Naive thymus-derived CD4-positive, alpha-beta T cell (primary cell): Measurements from ENCODE around the gene RMC1. TPM values are rescaled to one million over a fixed set of nuclear protein-coding genes. Genes with fewer than 3 reads are reported as not detected.

Source experiments
- ATAC-seq: fragments of 150-1000 bp; cut with Tn5 transposase; 2 replicates; pipeline ENCODE4 v1.10.0; 2021; ENCODE audit warnings: mild to moderate bottlenecking, moderate library complexity
- CTCF ChIA-PET: fragments of 350-600 bp; sonication (Branson Sonifier 250); formaldehyde crosslinking; loops from one replicate; lab custom pipeline; 2021; ENCODE audit warnings: antibody characterized with exemption; lab: Charles Lee
- POLR2A ChIA-PET: fragments of 350-600 bp; sonication (Branson Sonifier 250); formaldehyde crosslinking; loops from one replicate; lab custom pipeline; 2021; ENCODE audit warnings: antibody characterized with exemption, inconsistent platforms; lab: Charles Lee
- DNase-seq, 9 donors: peaks; one replicate each; pipeline versions ENCODE4 v3.0.0 to v3.0.0-alpha.2; 2020 to 2022; ENCODE audit warnings: mixed read lengths in 1 of 9
- H3K27ac ChIP-seq: one replicate; pipeline ENCODE4 v1.7.0; 2013; ENCODE audit warnings: mild to moderate bottlenecking, low read depth, low read length, moderate library complexity
- H3K27me3 ChIP-seq, 2 donors: one replicate each; pipeline ENCODE4 v1.7.0; 2013; ENCODE audit warnings: low read length in 2 of 2, mild to moderate bottlenecking in 2 of 2, moderate library complexity in 2 of 2; ENCODE audit not compliant: control insufficient read depth in 2 of 2, insufficient read depth in 2 of 2
- H3K36me3 ChIP-seq, 3 experiments: 1 replicate in 2 of 3; 2 replicates in 1 of 3; pipeline ENCODE4 v1.7.0; 2013; ENCODE audit warnings: low read length in 3 of 3, mild to moderate bottlenecking in 3 of 3, moderate library complexity in 1 of 3; ENCODE audit not compliant: insufficient read depth in 3 of 3, control insufficient read depth in 2 of 3
- H3K4me1 ChIP-seq, 2 donors: one replicate each; pipeline ENCODE4 v1.7.0; 2013; ENCODE audit warnings: low read length in 2 of 2, mild to moderate bottlenecking in 2 of 2, moderate library complexity in 1 of 2; ENCODE audit not compliant: control insufficient read depth in 2 of 2, insufficient read depth in 2 of 2
- H3K4me3 ChIP-seq: 2 replicates; pipeline ENCODE4 v1.7.0; 2013; ENCODE audit warnings: mild to moderate bottlenecking, low read length
- H3K9me3 ChIP-seq, 3 experiments: 1 replicate in 2 of 3; 2 replicates in 1 of 3; pipeline ENCODE4 v1.7.0; 2013; ENCODE audit warnings: low read length in 3 of 3; ENCODE audit not compliant: control insufficient read depth in 2 of 3
- H3K27ac Mint-ChIP-seq, 9 donors: one replicate each; pipeline ENCODE4 v1.8.0; 2020 to 2022; ENCODE audit warnings: mixed read lengths in 9 of 9, mild to moderate bottlenecking in 8 of 9, moderate library complexity in 5 of 9, inconsistent platforms in 2 of 9
- H3K27me3 Mint-ChIP-seq, 5 donors: one replicate each; pipeline ENCODE4 v1.8.0; 2021 to 2022; ENCODE audit warnings: mixed read lengths in 5 of 5, mild to moderate bottlenecking in 1 of 5
- H3K36me3 Mint-ChIP-seq, 5 donors: one replicate each; pipeline ENCODE4 v1.8.0; 2020 to 2022; ENCODE audit warnings: mixed read lengths in 5 of 5, mild to moderate bottlenecking in 3 of 5, inconsistent platforms in 1 of 5
- H3K4me1 Mint-ChIP-seq, 7 donors: one replicate each; pipeline ENCODE4 v1.8.0; 2020 to 2022; ENCODE audit warnings: mixed read lengths in 7 of 7, mild to moderate bottlenecking in 3 of 7, inconsistent platforms in 1 of 7
- H3K4me3 Mint-ChIP-seq, 10 donors: one replicate each; pipeline ENCODE4 v1.8.0; 2020 to 2022; ENCODE audit warnings: mild to moderate bottlenecking in 10 of 10, mixed read lengths in 10 of 10, moderate library complexity in 6 of 10, inconsistent platforms in 2 of 10
- H3K9me3 Mint-ChIP-seq, 11 donors: one replicate each; pipeline ENCODE4 v1.8.0; 2020 to 2022; ENCODE audit warnings: mixed read lengths in 11 of 11, mild to moderate bottlenecking in 4 of 11, inconsistent platforms in 1 of 11, moderate library complexity in 1 of 11
- intact Hi-C, 2 donors: fragments of 100-400 bp; cut with micrococcal nuclease; formaldehyde crosslinking; loops; one replicate each; pipeline ENCODE4 v1.15.1; 2023
- polyA plus RNA-seq, 2 donors: library from polyadenylated mRNA; unstranded; fragments of 300-500 nt; fragmentation: Illumina TruSeq; gene quantifications; one replicate each; pipeline ENCODE4 v1.2.3, GENCODE V29; 2021
- total RNA-seq, 6 experiments: library from RNA in 5 of 6; stranded (reverse) in 5 of 6; gene quantifications; 1 replicate in 5 of 6; 2 replicates in 1 of 6; pipeline ENCODE4 v1.2.3 and lab custom pipeline; 2021 to 2026

Gene RMC1
- total and polyA plus RNA-seq, 7 experiments from 2014 or later: 23.1 to 59.7 (median 48.4) TPM

DNA sequence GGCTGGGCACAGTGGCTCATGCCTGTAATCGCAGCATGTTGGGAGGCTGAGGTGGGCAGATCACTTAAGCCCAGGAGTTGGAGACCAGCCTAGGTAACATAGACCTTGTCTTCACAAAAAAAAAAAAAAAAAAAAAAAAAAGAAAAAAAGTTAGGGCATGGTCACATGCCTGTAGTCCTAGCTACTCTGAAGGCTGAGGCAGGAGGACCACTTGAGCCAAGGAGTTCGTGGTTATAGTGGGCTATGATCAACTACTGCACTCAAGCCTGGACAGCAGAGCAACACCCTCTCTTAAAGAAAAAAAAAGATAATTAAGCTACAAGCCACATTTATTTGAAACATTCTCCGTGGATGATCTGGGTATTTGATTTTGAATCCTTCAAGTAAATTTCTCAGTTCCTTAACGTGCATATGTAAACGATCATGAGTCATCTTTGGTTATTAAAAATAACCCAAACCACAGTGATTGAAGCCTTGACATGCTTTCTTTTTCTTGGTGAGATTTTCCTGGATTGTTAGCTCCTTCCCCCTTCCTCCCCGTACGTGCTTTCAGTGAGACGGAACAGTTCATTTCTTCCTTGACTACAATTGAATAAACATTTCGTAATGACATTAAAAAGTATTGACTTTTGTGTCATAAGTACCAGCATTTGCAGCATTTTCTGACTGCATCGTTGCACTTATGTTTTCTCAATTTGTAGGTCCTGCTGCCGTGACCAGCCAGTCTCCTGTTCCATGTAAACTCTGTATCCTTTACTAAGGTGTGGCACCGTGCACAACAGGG is 20.3 kb downstream of the RMC1 start:
- Histone ChIP-seq H3K9me3 (no peaks in the 10 kb centered on the region), H3K4me3 (no peak overlapping the region), H3K27me3 (no peaks in the 10 kb centered on the region), H3K27ac (no peak overlapping the region), H3K4me1 (no peaks in the 10 kb centered on the region), H3K36me3 (peaks cover 31 to 94% (median 63%) of the 10 kb centered on the region in 3 experiments)
- H3K9me3 Mint-ChIP-seq: no peaks in the 10 kb centered on the region
- ChIA-PET CTCF (interaction anchor here (0.9 kb wide), 1 partner anchor 70 kb away, joined by 8 read pairs; no protein-coding TSS in a partner anchor), POLR2A (interaction anchor here (0.7 kb wide), 1 partner anchor 85 kb away, joined by 9 read pairs; no protein-coding TSS in a partner anchor)
- peaks cover 0 to 5% (median 0%) of the 10 kb centered on the region in 7 donors for H3K4me1 Mint-ChIP-seq
- DNase-seq (no peak), ATAC-seq (no peak)
- intact Hi-C loops: no loop called here
- peak overlapping the region in 1 of 9 donors; percentile 2 for H3K27ac Mint-ChIP-seq
- no peaks in the 10 kb centered on the region for H3K27me3 Mint-ChIP-seq
- H3K4me3 Mint-ChIP-seq: no peak overlapping the region
- H3K36me3 Mint-ChIP-seq: peaks cover 9 to 65% (median 39%) of the 10 kb centered on the region in 5 donors

DNA sequence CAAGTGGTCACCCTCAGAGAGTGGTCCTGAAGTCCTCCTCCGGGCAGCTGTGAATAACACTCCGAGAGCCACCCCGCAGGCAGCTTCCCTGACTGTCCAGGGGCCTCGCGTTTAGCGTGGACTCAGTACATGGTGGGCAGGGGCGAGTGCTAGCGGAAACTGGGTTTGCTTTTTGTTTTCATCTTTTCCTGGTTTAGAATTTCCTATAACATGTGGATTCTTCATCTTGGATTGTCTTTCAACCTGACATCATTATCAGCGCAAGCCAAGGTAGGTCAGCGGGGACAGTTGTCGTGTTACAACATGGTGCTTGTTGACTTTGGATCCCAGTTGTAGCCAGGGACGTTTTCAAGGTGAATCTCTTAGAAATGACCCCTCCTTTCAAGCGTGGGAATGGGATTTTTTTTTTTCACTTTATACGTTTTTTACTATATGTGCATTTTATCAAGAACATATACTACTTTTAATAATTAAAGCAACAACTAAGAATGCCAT is 20.9 kb downstream of the RMC1 start:
- DNase-seq (no peak), ATAC-seq (no peak)
- Histone ChIP-seq H3K27me3 (no peaks in the 10 kb centered on the region), H3K4me3 (no peak overlapping the region), H3K9me3 (no peaks in the 10 kb centered on the region), H3K4me1 (no peaks in the 10 kb centered on the region), H3K27ac (no peak overlapping the region), H3K36me3 (peaks cover 26 to 94% (median 57%) of the 10 kb centered on the region in 3 experiments)
- ChIA-PET CTCF (no interaction called here), POLR2A (interaction anchor here (1.1 kb wide), 1 partner anchor 32 kb away, joined by 4 read pairs; no protein-coding TSS in a partner anchor)
- Mint-ChIP-seq H3K4me1 (peaks cover 0 to 7% (median 0%) of the 10 kb centered on the region in 7 donors), H3K27ac (no peak overlapping the region), H3K27me3 (no peaks in the 10 kb centered on the region), H3K36me3 (peaks cover 9 to 64% (median 35%) of the 10 kb centered on the region in 5 donors), H3K9me3 (no peaks in the 10 kb centered on the region), H3K4me3 (no peak overlapping the region)
- intact Hi-C loops: no loop called here

DNA sequence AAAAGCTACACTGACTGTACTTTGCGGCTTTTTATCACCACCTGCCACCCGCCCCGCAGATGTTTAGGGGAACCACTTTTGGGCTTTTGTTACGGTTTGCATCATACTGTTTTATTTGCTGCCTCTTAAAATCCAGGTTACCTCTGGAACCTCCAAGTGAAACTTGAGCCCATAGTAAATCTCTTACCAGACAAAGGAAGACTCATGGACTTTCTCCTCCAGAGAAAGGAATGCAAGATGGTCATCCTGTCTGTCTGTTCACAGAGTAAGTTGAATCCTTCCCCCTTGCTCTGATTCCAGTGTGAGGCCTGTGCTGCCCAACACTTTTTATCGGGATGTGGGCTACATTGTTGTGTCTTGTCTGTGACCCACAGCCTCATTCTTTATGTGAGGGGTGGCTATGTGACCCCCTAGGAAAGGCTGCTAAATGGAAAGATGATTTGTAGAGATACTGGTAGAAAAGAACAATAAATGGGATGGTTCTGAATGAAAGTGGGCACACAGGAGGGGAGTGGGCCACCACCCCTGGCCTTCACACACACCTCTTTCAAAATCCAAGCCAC is 23.3 kb downstream of the RMC1 start:
- intact Hi-C loops: no loop called here
- Histone ChIP-seq H3K27me3 (no peaks in the 10 kb centered on the region), H3K4me3 (no peak overlapping the region), H3K4me1 (no peaks in the 10 kb centered on the region), H3K36me3 (peaks cover 34 to 94% (median 47%) of the 10 kb centered on the region in 3 experiments), H3K9me3 (no peaks in the 10 kb centered on the region), H3K27ac (no peak overlapping the region)
- no peaks in the 10 kb centered on the region for H3K9me3 Mint-ChIP-seq
- no peaks in the 10 kb centered on the region for H3K27me3 Mint-ChIP-seq
- no peak overlapping the region for H3K4me3 Mint-ChIP-seq
- no peak for ATAC-seq
- CTCF ChIA-PET: no interaction called here
- H3K4me1 Mint-ChIP-seq: peaks cover 0 to 9% (median 0%) of the 10 kb centered on the region in 7 donors
- H3K36me3 Mint-ChIP-seq: peaks cover 12 to 64% (median 30%) of the 10 kb centered on the region in 5 donors
- H3K27ac Mint-ChIP-seq: peak overlapping the region in 4 of 9 donors; percentile 23 to 48 (median 38)
- POLR2A ChIA-PET: interaction anchor here (0.8 kb wide), 1 partner anchor 10 kb away, joined by 5 read pairs; no protein-coding TSS in a partner anchor
- DNase-seq: no peak

DNA sequence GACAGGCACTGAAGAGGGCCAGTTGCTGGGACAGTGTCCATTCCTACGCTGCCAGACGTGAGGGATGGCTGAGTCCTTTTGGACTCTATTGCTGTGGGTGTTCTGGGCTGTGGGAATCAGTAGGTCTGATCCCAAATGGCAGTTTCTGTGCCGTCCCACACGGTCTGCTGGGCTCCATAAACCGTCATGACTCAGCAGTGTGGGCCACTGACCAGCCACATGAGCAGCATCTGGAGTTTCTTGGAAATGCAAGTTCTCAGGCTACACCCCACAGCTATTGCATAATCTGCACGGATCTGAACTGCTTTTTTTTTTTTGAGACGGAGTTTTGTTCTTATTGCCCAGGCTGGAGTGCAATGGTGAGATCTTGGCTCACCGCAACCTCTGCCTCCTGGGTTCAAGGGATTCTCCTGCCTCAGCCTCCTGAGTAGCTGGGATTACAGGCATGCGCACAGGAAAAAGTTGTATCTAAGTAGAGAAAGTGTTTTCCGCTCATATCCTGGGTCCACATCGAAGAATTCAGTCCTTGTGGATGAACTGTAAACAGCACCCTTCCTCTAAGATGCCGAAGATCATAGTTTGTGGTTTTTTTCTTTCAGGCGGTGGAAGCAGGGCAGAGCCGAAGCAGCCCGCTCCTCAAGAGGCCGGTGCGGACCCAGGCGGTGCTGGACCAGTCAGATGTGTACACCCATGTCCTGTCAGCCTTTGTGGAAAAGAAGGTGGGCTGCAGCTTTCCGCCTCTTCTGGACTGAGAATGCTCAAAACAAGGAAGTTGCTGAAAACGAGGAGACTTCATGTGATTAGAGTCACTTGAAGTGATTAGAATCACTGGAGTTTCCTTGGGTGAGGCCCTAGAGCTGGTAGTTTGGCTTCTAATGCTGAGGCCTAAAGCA is 25.5 kb downstream of the RMC1 start:
- Mint-ChIP-seq H3K36me3 (peaks cover 12 to 56% (median 30%) of the 10 kb centered on the region in 5 donors), H3K9me3 (no peaks in the 10 kb centered on the region), H3K27ac (peak overlapping the region in 5 of 9 donors; percentile 28 to 75 (median 47)), H3K4me3 (no peak overlapping the region), H3K27me3 (no peaks in the 10 kb centered on the region), H3K4me1 (peaks cover 0 to 9% (median 0%) of the 10 kb centered on the region in 7 donors)
- ChIA-PET POLR2A (no interaction called here), CTCF (interaction anchor here (0.6 to 1.4 kb wide), 2 partner anchors 13 to 93 kb away, joined by 3 read pairs; no protein-coding TSS in a partner anchor)
- DNase-seq (no peak), ATAC-seq (no peak)
- no peaks in the 10 kb centered on the region for H3K27me3 ChIP-seq
- H3K4me3 ChIP-seq: no peak overlapping the region
- H3K27ac ChIP-seq: no peak overlapping the region
- intact Hi-C loops: no loop called here
- no peaks in the 10 kb centered on the region for H3K4me1 ChIP-seq
- no peaks in the 10 kb centered on the region for H3K9me3 ChIP-seq
- H3K36me3 ChIP-seq: peaks cover 26 to 94% (median 45%) of the 10 kb centered on the region in 3 experiments

DNA sequence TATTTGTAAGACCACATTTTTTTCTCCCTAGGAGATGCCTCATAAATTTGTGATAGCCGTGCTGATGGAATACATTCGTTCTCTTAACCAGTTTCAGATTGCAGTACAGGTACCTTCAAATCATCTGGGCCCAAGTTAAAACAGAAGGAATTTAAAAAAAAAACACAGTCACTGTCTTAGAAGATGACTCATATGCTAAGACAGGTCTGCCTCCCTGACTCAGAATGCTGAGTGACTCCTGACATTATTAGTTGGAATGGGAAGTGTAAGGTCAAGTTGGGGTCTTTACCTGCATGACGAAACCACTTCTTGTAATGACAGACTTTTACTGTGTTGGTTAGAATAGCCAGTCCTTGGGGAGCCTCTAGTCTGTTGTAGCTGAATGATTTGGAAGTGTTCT is 26.3 kb downstream of the RMC1 start:
- Histone ChIP-seq H3K27ac (no peak overlapping the region), H3K4me3 (no peak overlapping the region), H3K4me1 (no peaks in the 10 kb centered on the region), H3K9me3 (no peaks in the 10 kb centered on the region), H3K36me3 (peaks cover 18 to 94% (median 41%) of the 10 kb centered on the region in 3 experiments), H3K27me3 (no peaks in the 10 kb centered on the region)
- ATAC-seq: peak; percentile 32
- H3K4me3 Mint-ChIP-seq: no peak overlapping the region
- H3K27ac Mint-ChIP-seq: peak overlapping the region in 3 of 9 donors; percentile 47 to 75 (median 74)
- peaks cover 0 to 8% (median 0%) of the 10 kb centered on the region in 7 donors for H3K4me1 Mint-ChIP-seq
- H3K9me3 Mint-ChIP-seq: no peaks in the 10 kb centered on the region
- POLR2A ChIA-PET: no interaction called here
- CTCF ChIA-PET: interaction anchor here (1.4 kb wide), 1 partner anchor 14 kb away, joined by 3 read pairs; no protein-coding TSS in a partner anchor
- intact Hi-C loops: no loop called here
- peaks cover 12 to 54% (median 29%) of the 10 kb centered on the region in 5 donors for H3K36me3 Mint-ChIP-seq
- no peaks in the 10 kb centered on the region for H3K27me3 Mint-ChIP-seq
- DNase-seq: no peak

DNA sequence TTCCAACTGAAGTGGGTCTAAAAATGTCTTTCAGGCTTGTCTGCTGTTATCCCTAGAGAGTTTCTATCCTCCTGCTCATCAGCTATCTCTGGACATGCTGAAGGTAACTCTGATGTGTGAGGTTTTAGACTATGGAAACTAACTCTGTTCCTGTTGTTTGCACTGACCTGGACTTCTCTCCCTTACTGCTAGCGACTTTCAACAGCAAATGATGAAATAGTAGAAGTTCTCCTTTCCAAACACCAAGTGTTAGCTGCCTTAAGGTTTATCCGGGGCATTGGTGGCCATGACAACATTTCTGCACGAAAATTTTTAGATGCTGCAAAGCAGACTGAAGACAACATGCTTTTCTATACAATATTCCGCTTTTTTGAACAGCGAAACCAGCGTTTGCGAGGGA is 26.9 kb downstream of the RMC1 start:
- peaks cover 19 to 99% (median 47%) of the 10 kb centered on the region in 3 experiments for H3K36me3 ChIP-seq
- H3K4me3 ChIP-seq: no peak overlapping the region
- intact Hi-C loops: no loop called here
- peaks cover 0 to 8% (median 0%) of the 10 kb centered on the region in 7 donors for H3K4me1 Mint-ChIP-seq
- ATAC-seq (peak; percentile 64), DNase-seq (no peak)
- no peaks in the 10 kb centered on the region for H3K27me3 Mint-ChIP-seq
- H3K4me3 Mint-ChIP-seq: no peak overlapping the region
- no peaks in the 10 kb centered on the region for H3K9me3 Mint-ChIP-seq
- peaks cover 12 to 56% (median 34%) of the 10 kb centered on the region in 5 donors for H3K36me3 Mint-ChIP-seq
- no peaks in the 10 kb centered on the region for H3K9me3 ChIP-seq
- no peaks in the 10 kb centered on the region for H3K4me1 ChIP-seq
- peak overlapping the region in 6 of 9 donors; percentile 1 to 66 (median 41) for H3K27ac Mint-ChIP-seq
- no peak overlapping the region for H3K27ac ChIP-seq
- POLR2A ChIA-PET: no interaction called here
- CTCF ChIA-PET: interaction anchor here (1.4 kb wide), 1 partner anchor 14 kb away, joined by 3 read pairs; no protein-coding TSS in a partner anchor
- no peaks in the 10 kb centered on the region for H3K27me3 ChIP-seq
